A673 (cell line): ENCODE results near the gene P2RX3. TPM values are rescaled to one million over a fixed set of nuclear protein-coding genes. Genes with fewer than 3 reads are reported as not detected.

ENCODE experiments used
- BruUV-seq: library from RNA; stranded (reverse); fragments of 400-500 nt; replicated peaks from 2 replicates; lab custom pipeline; 2021; lab: Mats Ljungman, UMichigan
- CTCF ChIA-PET: fragments of 300-600 bp; sonication (Branson Sonifier 250); formaldehyde crosslinking; loops from one replicate; lab custom pipeline; 2022; ENCODE audit warnings: antibody characterized with exemption; lab: Charles Lee
- POLR2A ChIA-PET: fragments of 300-600 bp; sonication (Branson Sonifier 250); formaldehyde crosslinking; loops from one replicate; lab custom pipeline; 2022; ENCODE audit warnings: antibody characterized with exemption; ENCODE audit not compliant: low non-redundant PET; lab: Charles Lee
- DNase-seq: peaks from one replicate; pipeline ENCODE4 v3.0.0-alpha.2; 2015; ENCODE audit warnings: low spot score
- H3K27ac ChIP-seq: fragments of 200-600 bp; sonication (generic); 2 replicates; pipeline ENCODE4 v1.5.1; 2016; ENCODE audit warnings: mixed run types, low read depth, mild to moderate bottlenecking, mixed read lengths, antibody characterized with exemption, low read length; ENCODE audit not compliant: poor library complexity, severe bottlenecking
- H3K27me3 ChIP-seq: fragments of 200-600 bp; sonication (generic); replicated peaks from 2 replicates; pipeline ENCODE4 v1.6.1; 2017; ENCODE audit warnings: mixed run types, low read depth, mild to moderate bottlenecking, mixed read lengths, antibody characterized with exemption, low read length; ENCODE audit not compliant: insufficient read depth, poor library complexity
- H3K36me3 ChIP-seq: fragments of 200-600 bp; sonication (generic); 2 replicates; pipeline ENCODE4 v1.6.1; 2016; ENCODE audit warnings: mixed run types, mild to moderate bottlenecking, mixed read lengths, antibody characterized with exemption, low read length; ENCODE audit not compliant: insufficient read depth, poor library complexity, severe bottlenecking
- H3K4me1 ChIP-seq: fragments of 200-600 bp; sonication (generic); 2 replicates; pipeline ENCODE4 v1.6.1; 2017; ENCODE audit warnings: mixed run types, mild to moderate bottlenecking, mixed read lengths, antibody characterized with exemption, low read length; ENCODE audit not compliant: insufficient read depth, poor library complexity, severe bottlenecking
- H3K4me3 ChIP-seq: fragments of 200-600 bp; sonication (generic); 2 replicates; pipeline ENCODE4 v1.5.1; 2016; ENCODE audit warnings: low read depth, mixed run types, mild to moderate bottlenecking, mixed read lengths, low read length; ENCODE audit not compliant: poor library complexity, severe bottlenecking
- H3K9me3 ChIP-seq: fragments of 200-600 bp; sonication (generic); 2 replicates; pipeline ENCODE4 v1.6.1; 2016; ENCODE audit warnings: mixed run types, low read depth, mild to moderate bottlenecking, mixed read lengths, antibody characterized with exemption, low read length; ENCODE audit not compliant: poor library complexity, severe bottlenecking
- CTCF ChIP-seq: fragments of 300-800, 200-600 bp; sonication (generic); conservative IDR thresholded peaks from 2 replicates; pipeline ENCODE4 v1.5.1; 2017; ENCODE audit warnings: low read depth, mild to moderate bottlenecking, antibody characterized with exemption, low read length, moderate library complexity, mixed read lengths
- EZH2 ChIP-seq: fragments of 200-600 bp; sonication (generic); IDR thresholded peaks from 2 replicates; pipeline ENCODE4 v1.6.1; 2017; ENCODE audit warnings: borderline replicate concordance, low read depth, mild to moderate bottlenecking, mixed read lengths, antibody characterized with exemption, low read length; ENCODE audit not compliant: poor library complexity, severe bottlenecking
- intact Hi-C: fragments of 100-400 bp; cut with micrococcal nuclease; formaldehyde crosslinking; loops from one replicate; pipeline ENCODE4 v1.10.0; 2022; ENCODE audit not compliant: unreplicated experiment
- total RNA-seq: library from RNA; stranded (reverse); gene quantifications from 2 replicates; pipeline ENCODE4 v1.2.3, GENCODE V29; 2021

P2RX3 gene
- total RNA-seq, 1 experiment from 2014 or later: not detected

GRCh38 chr11:57339328-57339727, 1.2 kb downstream of the P2RX3 start:
- no TSS peak for BruUV-seq

GRCh38 chr11:57340039-57340615, 2.0 kb downstream of the P2RX3 start:
- ChIA-PET CTCF (interaction anchor here (1.0 to 1.1 kb wide), 2 partner anchors 499 to 557 kb away, joined by 3 to 4 read pairs; no protein-coding TSS in a partner anchor), POLR2A (no interaction called here)
- no TSS peak for BruUV-seq
- peak; percentile 60 for TF ChIP-seq CTCF
- TF ChIP-seq EZH2: no peak
- H3K9me3 ChIP-seq: no peaks in the 10 kb centered on the region
- intact Hi-C loops: loop anchor here (5.0 kb wide), 1 partner anchor 498 kb away; no protein-coding TSS in a partner anchor
- no peaks in the 10 kb centered on the region for H3K36me3 ChIP-seq
- peak; percentile 75 for DNase-seq
- peaks cover 4% of the 10 kb centered on the region for H3K4me1 ChIP-seq
- no peaks in the 10 kb centered on the region for H3K27me3 ChIP-seq
- H3K4me3 ChIP-seq: no peak overlapping the region
- H3K27ac ChIP-seq: no peak overlapping the region

More at GRCh38 chr11:57339328-57339727, 1.2 kb downstream of the P2RX3 start:
- ChIA-PET POLR2A (interaction anchor here (0.5 kb wide), 1 partner anchor 16 kb away, joined by 3 read pairs; no protein-coding TSS in a partner anchor), CTCF (interaction anchor here (0.5 kb wide), 1 partner anchor 35 kb away, joined by 5 read pairs; no protein-coding TSS in a partner anchor)
- TF ChIP-seq EZH2 (no peak), CTCF (no peak)
- Histone ChIP-seq H3K9me3 (no peaks in the 10 kb centered on the region), H3K27ac (no peak overlapping the region), H3K4me1 (peaks cover 8% of the 10 kb centered on the region), H3K27me3 (no peaks in the 10 kb centered on the region), H3K36me3 (peaks cover 3% of the 10 kb centered on the region), H3K4me3 (no peak overlapping the region)
- intact Hi-C loops: loop anchor here (5.0 kb wide), 1 partner anchor 328 kb away; the partner anchor contains the start of gene ZDHHC5
- DNase-seq: no peak

- H3K4me1 ChIP-seq: no peaks in the 10 kb centered on the region
- no peak overlapping the region for H3K27ac ChIP-seq
- no TSS peak for BruUV-seq
- H3K36me3 ChIP-seq: no peaks in the 10 kb centered on the region
- H3K27me3 ChIP-seq: no peaks in the 10 kb centered on the region
- ChIA-PET POLR2A (no interaction called here), CTCF (no interaction called here)
- DNase-seq: no peak
- TF ChIP-seq CTCF (no peak), EZH2 (no peak)
- no peaks in the 10 kb centered on the region for H3K9me3 ChIP-seq
- H3K4me3 ChIP-seq: no peak overlapping the region
- intact Hi-C loops: loop anchor here (5.0 kb wide), 1 partner anchor 499 kb away; no protein-coding TSS in a partner anchor
Measured at GRCh38 chr11:57341250-57341808, 3.2 kb downstream of the P2RX3 start.
